Measurements from ENCODE around the gene RRP36. TPM values are rescaled to one million over a fixed set of nuclear protein-coding genes. Genes with fewer than 3 reads are reported as not detected.

Gene RRP36
- total and polyA plus RNA-seq, 9 of the 15 experiments (the other 6 are each of a cell fraction or from before 2014, with no cell fraction given), result 27.6 to 150 (median 114) TPM

- 0 out of 2 replicates have a peak, but pooled peaks have one; percentile 1 for TF ChIP-seq DNMT1 (IDR thresholded peaks at IDR 0.05)
- no peak for TF ChIP-seq ZNF140 (CRISPR knock-in tag; IDR thresholded peaks at IDR 0.05)
- no peak; the same call in 1 of the 2 replicates for TF ChIP-seq MAFK (IDR thresholded peaks at IDR 0.05; ENCODE audit: low read length)
- TF ChIP-seq ZSCAN29 (IDR thresholded peaks at IDR 0.05), result no peak
- TF ChIP-seq ZNF449 (CRISPR knock-in tag; IDR thresholded peaks at IDR 0.05), result no peak
- peak; percentile 94 for TF ChIP-seq ETV1 (tag; conservative IDR thresholded peaks at IDR 0.05; ENCODE audit: low read depth)
- TF ChIP-seq NR3C1 (CRISPR knock-in tag; IDR thresholded peaks at IDR 0.05), result no peak
- TF ChIP-seq PTTG1 (tag; IDR thresholded peaks at IDR 0.05; ENCODE audit: low read depth), result no peak
- peak; percentile 31; the same call in 1 of the 2 replicates for TF ChIP-seq TEAD4 (IDR thresholded peaks at IDR 0.05; ENCODE audit: low read length)
- TF ChIP-seq TEAD4 (CRISPR knock-in tag; IDR thresholded peaks at IDR 0.05; ENCODE audit: borderline replicate concordance), result no peak
- peak; percentile 87 for TF ChIP-seq PHTF2 (CRISPR knock-in tag; IDR thresholded peaks at IDR 0.05)
- no peak for TF ChIP-seq CHAMP1 (IDR thresholded peaks at IDR 0.05)
- TF ChIP-seq SNAPC5 (CRISPR knock-in tag; IDR thresholded peaks at IDR 0.05), result no peak
- TF ChIP-seq ZNF707 (CRISPR knock-in tag; conservative IDR thresholded peaks at IDR 0.05), result no peak
- no peak for TF ChIP-seq GATAD2A (IDR thresholded peaks at IDR 0.05)
- TF ChIP-seq PYGO2 (tag; IDR thresholded peaks at IDR 0.05), result no peak
- peak; percentile 15; the same call in 1 of the 2 replicates for TF ChIP-seq TCF3 (CRISPR knock-in tag; IDR thresholded peaks at IDR 0.05)
- peak; percentile 34 for TF ChIP-seq RBM39 (optimal IDR thresholded peaks at IDR 0.05; ENCODE audit: low read depth, low read length)
- peak; percentile 51; the same call in 1 of the 2 replicates for TF ChIP-seq SAFB (IDR thresholded peaks at IDR 0.05; ENCODE audit: borderline replicate concordance, low read depth, low read length)
- no peak for TF ChIP-seq ZKSCAN3 (CRISPR knock-in tag; IDR thresholded peaks at IDR 0.05)
- TF ChIP-seq ZNF347 (CRISPR knock-in tag; IDR thresholded peaks at IDR 0.05; ENCODE audit: low read depth), result peak; percentile 45; the same call in 1 of the 2 replicates
- TF ChIP-seq MCM5 (IDR thresholded peaks at IDR 0.05; ENCODE audit: low read depth), result no peak
- peak; percentile 79 to 84 for TF ChIP-seq SRF (CRISPR knock-in tag; IDR thresholded peaks at IDR 0.05)
- peak; percentile 76 for TF ChIP-seq JUND (IDR thresholded peaks at IDR 0.05; ENCODE audit: borderline replicate concordance, low read depth, low read length)
- TF ChIP-seq JUND (tag; IDR thresholded peaks at IDR 0.05; ENCODE audit: borderline replicate concordance, low read depth, low read length), result peak; percentile 47; the same call in 1 of the 3 replicates
- TF ChIP-seq POLR2AphosphoS2 (IDR thresholded peaks at IDR 0.05; ENCODE audit: low read length), result peak; percentile 99
These were observed 32.3 kb downstream of the RRP36 start, which contains the start of gene CUL7 (continued) for GRCh38 chr6:43053545-43054205.

Measured in K562 (cell line).